SK-N-SH (cell line): ENCODE data around the gene EN2. TPM values are rescaled to one million over a fixed set of nuclear protein-coding genes. Genes with fewer than 3 reads are reported as not detected.
A peak's percentile ranks its signal among the peaks of the same experiment; 100 is the strongest.

Source experiments
- CTCF ChIA-PET: fragments of 300-600, 350-600 bp; formaldehyde crosslinking; extraction: SDS; loops from one replicate; lab custom pipeline; 2021; lab: Yijun Ruan, JAX
- POLR2A ChIA-PET: fragments of 350-600 bp; sonication (Branson Sonifier 250); formaldehyde crosslinking; extraction: SDS; loops from one replicate; lab custom pipeline; 2020; ENCODE audit warnings: antibody characterized with exemption, inconsistent platforms; lab: Yijun Ruan, JAX
- DNase-seq: peaks from one replicate; pipeline ENCODE4 v3.0.0; 2012
- H2AFZ ChIP-seq: fragments of 200-600 bp; sonication (generic); 2 replicates; pipeline ENCODE4 v1.8.1; 2016; ENCODE audit warnings: antibody characterized with exemption, mild to moderate bottlenecking, low read depth
- H3F3A ChIP-seq: fragments of 200-600 bp; sonication (generic); replicated peaks from 2 replicates; pipeline ENCODE3; 2016; ENCODE audit warnings: antibody characterized with exemption, mild to moderate bottlenecking; ENCODE audit not compliant: insufficient read depth
- H3K27ac ChIP-seq, 2 experiments: fragments of 200-500 bp in 1 of 2; fragments of 200-600 bp in 1 of 2; sonication (Bioruptor generic) in 1 of 2; sonication (generic), shearing (Covaris generic) in 1 of 2; 2 replicates each; pipeline versions ENCODE4 v1.5.1 to v1.6.1; 2014 to 2016; ENCODE audit warnings: low read depth in 2 of 2, inconsistent platforms in 1 of 2, low read length in 1 of 2, mild to moderate bottlenecking in 1 of 2, mixed read lengths in 1 of 2
- H3K27me3 ChIP-seq: fragments of 200-600 bp; sonication (generic), shearing (Covaris generic); 2 replicates; pipeline ENCODE4 v1.6.1; 2016; ENCODE audit warnings: mixed run types; ENCODE audit not compliant: insufficient read depth
- H3K36me3 ChIP-seq, 2 experiments: fragments of 200-500 bp in 1 of 2; fragments of 200-600 bp in 1 of 2; sonication (Bioruptor generic) in 1 of 2; sonication (generic) in 1 of 2; replicated peaks in 1 of 2; 2 replicates each; pipeline versions ENCODE3 to v1.5.1; 2014 to 2016; ENCODE audit warnings: low read length in 1 of 2, mild to moderate bottlenecking in 1 of 2; ENCODE audit not compliant: insufficient read depth in 2 of 2, control insufficient read depth in 1 of 2
- H3K4me1 ChIP-seq, 2 experiments: fragments of 200-500 bp in 1 of 2; fragments of 200-600 bp in 1 of 2; sonication (Bioruptor generic) in 1 of 2; sonication (generic), shearing (Covaris generic) in 1 of 2; 2 replicates each; pipeline versions ENCODE4 v1.5.1 to v1.6.1; 2014 to 2016; ENCODE audit warnings: low read depth in 1 of 2, low read length in 1 of 2, mixed run types in 1 of 2; ENCODE audit not compliant: insufficient read depth in 2 of 2, control insufficient read depth in 1 of 2
- H3K4me2 ChIP-seq: fragments of 200-600 bp; sonication (generic), shearing (Covaris generic); 2 replicates; pipeline ENCODE4 v1.6.1; 2017; ENCODE audit warnings: mixed run types
- H3K4me3 ChIP-seq, 2 experiments: fragments of 200-500 bp in 1 of 2; fragments of 200-600 bp in 1 of 2; sonication (Bioruptor generic) in 1 of 2; sonication (generic), shearing (Covaris generic) in 1 of 2; 2 replicates each; pipeline versions ENCODE4 v1.5.1 to v1.8.1; 2014 to 2016; ENCODE audit warnings: low read depth in 2 of 2, inconsistent platforms in 1 of 2, low read length in 1 of 2, mild to moderate bottlenecking in 1 of 2, mixed read lengths in 1 of 2, moderate library complexity in 1 of 2
- H3K79me2 ChIP-seq: fragments of 200-600 bp; sonication (generic); 2 replicates; pipeline ENCODE4 v1.8.1; 2017; ENCODE audit warnings: mild to moderate bottlenecking; ENCODE audit not compliant: insufficient read depth
- H3K9ac ChIP-seq: fragments of 200-600 bp; sonication (generic); 2 replicates; pipeline ENCODE4 v1.6.1; 2017; ENCODE audit warnings: mixed run types
- H3K9me2 ChIP-seq: fragments of 200-600 bp; sonication (generic); 2 replicates; pipeline ENCODE4 v1.6.1; 2017; ENCODE audit warnings: mixed run types
- H3K9me3 ChIP-seq: fragments of 200-600 bp; sonication (generic); 2 replicates; pipeline ENCODE4 v1.6.1; 2017; ENCODE audit warnings: mixed run types, mild to moderate bottlenecking, moderate library complexity
- H4K20me1 ChIP-seq: fragments of 200-600 bp; sonication (generic); 2 replicates; pipeline ENCODE4 v1.6.1; 2017; ENCODE audit warnings: mild to moderate bottlenecking, mixed run types; ENCODE audit not compliant: insufficient read depth
- CTCF ChIP-seq: fragments of 200-600 bp; sonication (generic); IDR thresholded peaks from 2 replicates; pipeline ENCODE4 v1.6.1; 2017; ENCODE audit warnings: antibody characterized with exemption, mild to moderate bottlenecking, moderate library complexity
- ELF1 ChIP-seq: IDR thresholded peaks from 2 replicates; pipeline ENCODE4 v1.4.0; 2012
- EP300 ChIP-seq, 2 experiments: IDR thresholded peaks; 2 replicates each; pipeline versions ENCODE4 v1.4.0 to v1.6.1; 2012; ENCODE audit warnings: borderline replicate concordance in 1 of 2, low read depth in 1 of 2, low read length in 1 of 2
- EZH2phosphoT487 ChIP-seq: fragments of 200-600 bp; sonication (generic); IDR thresholded peaks from 2 replicates; pipeline ENCODE4 v1.6.1; 2017; ENCODE audit warnings: low read depth, mixed run types, mild to moderate bottlenecking, antibody characterized with exemption, moderate library complexity, borderline replicate concordance
- FOSL2 ChIP-seq: IDR thresholded peaks from 2 replicates; pipeline ENCODE4 v1.4.0; 2012; ENCODE audit warnings: low read depth, mild to moderate bottlenecking, moderate library complexity, borderline replicate concordance
- GABPA ChIP-seq: IDR thresholded peaks from 2 replicates; pipeline ENCODE4 v1.4.0; 2012; ENCODE audit warnings: low read depth, mild to moderate bottlenecking
- JUND ChIP-seq: IDR thresholded peaks from 2 replicates; pipeline ENCODE4 v1.4.0; 2012
- MEF2A ChIP-seq: IDR thresholded peaks from 2 replicates; pipeline ENCODE4 v1.4.0; 2012; ENCODE audit warnings: low read depth, borderline replicate concordance
- MXI1 ChIP-seq: IDR thresholded peaks from 2 replicates; pipeline ENCODE4 v1.6.1; 2012; ENCODE audit warnings: mild to moderate bottlenecking, low read depth, low read length, improper control_type of control experiment
- PBX3 ChIP-seq: IDR thresholded peaks from 2 replicates; pipeline ENCODE4; 2012
- POLR2AphosphoS5 ChIP-seq: IDR thresholded peaks from 2 replicates; pipeline ENCODE4 v1.6.1; 2012; ENCODE audit warnings: low read depth, low read length
- RAD21 ChIP-seq: IDR thresholded peaks from 2 replicates; pipeline ENCODE4 v1.6.1; 2012; ENCODE audit warnings: mild to moderate bottlenecking, low read length
- RCOR1 ChIP-seq: fragments of 150-350 bp; IDR thresholded peaks from 2 replicates; pipeline ENCODE4 v1.6.1; 2017; ENCODE audit warnings: antibody characterized with exemption, low read length
- SMC3 ChIP-seq: IDR thresholded peaks from 2 replicates; pipeline ENCODE4 v1.6.1; 2012; ENCODE audit warnings: low read depth, low read length, improper control_type of control experiment
- TAF1 ChIP-seq: IDR thresholded peaks from 2 replicates; pipeline ENCODE4 v1.6.1; 2012; ENCODE audit warnings: low read depth, mild to moderate bottlenecking, low read length, moderate library complexity, borderline replicate concordance
- TCF12 ChIP-seq: IDR thresholded peaks from 2 replicates; pipeline ENCODE4 v1.4.0; 2012
- TEAD4 ChIP-seq: IDR thresholded peaks from 2 replicates; pipeline ENCODE4 v1.4.0; 2012; ENCODE audit warnings: mild to moderate bottlenecking, borderline replicate concordance; ENCODE audit not compliant: insufficient read depth
- USF2 ChIP-seq: fragments of 150-350 bp; IDR thresholded peaks from 2 replicates; pipeline ENCODE4 v1.6.1; 2017; ENCODE audit warnings: antibody characterized with exemption, low read length, low read depth, borderline replicate concordance
- WGBS: methylation state at CpG from one replicate; pipeline ENCODE4 v1.1.6; 2017; ENCODE audit warnings: low lambda C conversion rate; 5-methylcytosine and 5-hydroxymethylcytosine counted together
- polyA plus RNA-seq, 3 experiments: library from polyadenylated mRNA; depleted of rRNA; stranded (reverse); fragments of >200 nt; gene quantifications; 2 replicates each; pipeline ENCODE4 v1.2.3, GENCODE V29; 2012

EN2 gene
- polyA plus RNA-seq, 1 of the 3 experiments (the other 2 are of a cell fraction): 0.02 TPM

GRCh38 chr7:155461631-155462030, 3.7 kb downstream of the EN2 start:
- DNase-seq: peak; percentile 34
- CTCF ChIA-PET: interaction anchor here (1.1 kb wide), 1 partner anchor 9 kb away, joined by 3 read pairs; no protein-coding TSS in a partner anchor

GRCh38 chr7:155462163-155462735, 4.3 kb downstream of the EN2 start:
- Histone ChIP-seq H3K4me1 (peaks cover 1 to 2% of the 10 kb centered on the region in 2 experiments; a peak in 2 of 4 replicates), H3K79me2 (no peaks in the 10 kb centered on the region), H3K4me3 (no peak overlapping the region), H3K36me3 (no peaks in the 10 kb centered on the region), H3K27ac (no peak overlapping the region), H3K9ac (no peak overlapping the region), H3F3A (peaks cover 9% of the 10 kb centered on the region), H3K9me2 (no peaks in the 10 kb centered on the region), H3K9me3 (no peaks in the 10 kb centered on the region), H4K20me1 (peaks cover 6% of the 10 kb centered on the region), H2AFZ (no peak overlapping the region), H3K27me3 (peaks cover 96% of the 10 kb centered on the region), H3K4me2 (no peak overlapping the region)
- 29% methylated on average over 33 of the region's 33 CpGs for WGBS
- ChIA-PET POLR2A (no interaction called here), CTCF (interaction anchor here (0.8 to 1.1 kb wide), 4 partner anchors 8 to 117 kb away, joined by 3 to 4 read pairs (median 3); no protein-coding TSS in a partner anchor)
- DNase-seq: peak; percentile 30
- TF ChIP-seq POLR2AphosphoS5 (no peak), FOSL2 (no peak), CTCF (no peak), TCF12 (no peak), MEF2A (no peak), PBX3 (no peak), SMC3 (no peak), GABPA (no peak), RAD21 (no peak)

More at GRCh38 chr7:155461631-155462030, 3.7 kb downstream of the EN2 start:
- H3K9me3 ChIP-seq: no peaks in the 10 kb centered on the region
- H4K20me1 ChIP-seq: peaks cover 6% of the 10 kb centered on the region
- WGBS: 39% methylated on average over 3 of the region's 3 CpGs
- H3K4me2 ChIP-seq: no peak overlapping the region
- no peak overlapping the region for H3K4me3 ChIP-seq
- H3K27ac ChIP-seq: no peak overlapping the region
- peaks cover 9% of the 10 kb centered on the region for H3F3A ChIP-seq
- POLR2A ChIA-PET: no interaction called here
- TF ChIP-seq USF2: no peak
- no peak for TF ChIP-seq TEAD4
- no peak for TF ChIP-seq EP300 (IDR thresholded peaks at IDR 0.05; ENCODE audit: borderline replicate concordance in 1 of 2, low read depth in 1 of 2, low read length in 1 of 2)
- no peak for TF ChIP-seq FOSL2
- TF ChIP-seq RAD21: no peak
- TF ChIP-seq PBX3: no peak
- no peak for TF ChIP-seq MXI1
- TF ChIP-seq SMC3: no peak
- TF ChIP-seq ELF1: no peak
- TF ChIP-seq TAF1: no peak
- no peak for TF ChIP-seq EZH2phosphoT487
- no peak for TF ChIP-seq POLR2AphosphoS5
- TF ChIP-seq RCOR1: no peak
- TF ChIP-seq JUND: no peak
- H3K27me3 ChIP-seq: peaks cover 96% of the 10 kb centered on the region
- no peak overlapping the region for H2AFZ ChIP-seq
- no peak overlapping the region for H3K9ac ChIP-seq
- H3K79me2 ChIP-seq: no peaks in the 10 kb centered on the region
- H3K4me1 ChIP-seq: peaks cover 7 to 8% of the 10 kb centered on the region in 2 experiments; a peak in 3 of 4 replicates
- no peaks in the 10 kb centered on the region for H3K9me2 ChIP-seq
- no peaks in the 10 kb centered on the region for H3K36me3 ChIP-seq
